ENCODE data around the gene MORN3. TPM values are rescaled to one million over a fixed set of nuclear protein-coding genes. Genes with fewer than 3 reads are reported as not detected.

MORN3 gene
- total and polyA plus RNA-seq, 9 of the 15 experiments (the other 6 are each of a cell fraction or from before 2014, with no cell fraction given) = 0.09 to 0.27 (median 0.20) TPM

GRCh38 chr12:121611306-121611705, 58.1 kb downstream of the MORN3 start (continued):
- no peak for TF ChIP-seq HES1 (IDR thresholded peaks at IDR 0.05; ENCODE audit: low read depth)
- TF ChIP-seq ZNF77 (CRISPR knock-in tag; IDR thresholded peaks at IDR 0.05) = no peak
- no peak for TF ChIP-seq BHLHE40 (IDR thresholded peaks at IDR 0.05; ENCODE audit: low read length)
- no peak for TF ChIP-seq CBX1 (IDR thresholded peaks at IDR 0.05; ENCODE audit: low read depth)
- TF ChIP-seq SMARCA5 (IDR thresholded peaks at IDR 0.05) = no peak
- TF ChIP-seq GABPB1 (CRISPR knock-in tag; IDR thresholded peaks at IDR 0.05) = no peak

GRCh38 chr12:121610239-121611149, 59.0 kb downstream of the MORN3 start:
- intact Hi-C loops (cut with micrococcal nuclease) = no loop called here
- no peaks in the 10 kb centered on the region for H3K79me2 ChIP-seq (ENCODE audit: control insufficient read depth, insufficient read depth, low read length)
- no peak overlapping the region; the same call in 2 of the 3 replicates for H3K27ac ChIP-seq (ENCODE audit: extremely low read depth, low read depth, low read length)
- FAIRE-seq = no peak
- H2AFZ ChIP-seq (ENCODE audit: low read depth, low read length) = peak overlapping the region; percentile 71
- H3K9me1 ChIP-seq (ENCODE audit: control insufficient read depth, insufficient read depth, low read length) = no peaks in the 10 kb centered on the region
- H3K36me3 ChIP-seq (ENCODE audit: control insufficient read depth, insufficient read depth, low read length) = no peaks in the 10 kb centered on the region
- POLR2A ChIA-PET = interaction anchor here (0.6 to 2.4 kb wide), 4 partner anchors 10 to 139 kb away, joined by 3 to 5 read pairs (median 4); no protein-coding TSS in a partner anchor
- ATAC-seq = peak; percentile 33; the same call in 2 of the 3 replicates
- peak in 1 of 4 experiments; percentile 9 for DNase-seq (ENCODE audit: extremely low read depth in 1 of 4, low spot score in 3 of 4)
- no peaks in the 10 kb centered on the region for H4K20me1 ChIP-seq (replicated peaks; ENCODE audit: control insufficient read depth, insufficient read depth, low read length)
- no peak overlapping the region for H3K4me2 ChIP-seq (ENCODE audit: insufficient read depth, low read length)
- no TSS peak for BruUV-seq (replicated peaks)
- peak overlapping the region in 1 of 2 experiments; percentile 40; a peak in 1 of 4 replicates for H3K9ac ChIP-seq (ENCODE audit: insufficient read depth in 1 of 2, low read depth in 2 of 2, low read length in 2 of 2)
- peaks cover 0 to 6% of the 10 kb centered on the region in 2 experiments; a peak in 2 of 5 replicates for H3K4me1 ChIP-seq (replicated peaks in 1 of 2; ENCODE audit: control insufficient read depth in 2 of 2, insufficient read depth in 2 of 2, low read length in 2 of 2)
- H3K27me3 ChIP-seq (ENCODE audit: control insufficient read depth in 2 of 2, insufficient read depth in 2 of 2, low read length in 2 of 2) = no peaks in the 10 kb centered on the region; a peak in 1 of 5 replicates
- 29% methylated on average over 11 of the region's 11 CpGs for WGBS (ENCODE audit: insufficient coverage, low coverage, missing lambda C conversion rate)
- H3K9me3 ChIP-seq (replicated peaks; ENCODE audit: control insufficient read depth, insufficient read depth, low read depth, low read length) = no peaks in the 10 kb centered on the region
- no peak overlapping the region for H3K4me3 ChIP-seq
- CTCF ChIA-PET (ENCODE audit: low intra/inter-chr PET ratio) = interaction anchor here (0.6 kb wide), 1 partner anchor 13 kb away, joined by 3 read pairs; no protein-coding TSS in a partner anchor
- in situ Hi-C loops (cut with MboI) = no loop called here
- no peak for TF ChIP-seq ETV5 (CRISPR knock-in tag; IDR thresholded peaks at IDR 0.05; ENCODE audit: low read depth)
- no peak for TF ChIP-seq ZNF780A (CRISPR knock-in tag; IDR thresholded peaks at IDR 0.05)
- no peak for TF ChIP-seq ZNF699 (CRISPR knock-in tag; IDR thresholded peaks at IDR 0.05; ENCODE audit: insufficient replicate concordance)
- no peak for TF ChIP-seq GMEB1 (CRISPR knock-in tag; IDR thresholded peaks at IDR 0.05)
- peak; percentile 45; the same call in 1 of the 2 replicates for TF ChIP-seq MIER1 (IDR thresholded peaks at IDR 0.05; ENCODE audit: low read depth)
- no peak for TF ChIP-seq RFX5 (IDR thresholded peaks at IDR 0.05; ENCODE audit: low read depth, low read length)
- TF ChIP-seq FOXJ3 (CRISPR knock-in tag; IDR thresholded peaks at IDR 0.05) = no peak
- TF ChIP-seq HMGN3 (IDR thresholded peaks at IDR 0.05; ENCODE audit: borderline replicate concordance, extremely low read depth, insufficient read length, low read depth, low read length) = no peak
- no peak for TF ChIP-seq TCF7L2 (IDR thresholded peaks at IDR 0.05; ENCODE audit: low read depth, low read length)
- TF ChIP-seq ATF7 (IDR thresholded peaks at IDR 0.05) = no peak
- TF ChIP-seq U2AF1 (optimal IDR thresholded peaks at IDR 0.05; ENCODE audit: low read depth, low read length) = no peak
- TF ChIP-seq CC2D1A (IDR thresholded peaks at IDR 0.05) = peak; percentile 20; the same call in 1 of the 2 replicates
- TF ChIP-seq NCOA4 (IDR thresholded peaks at IDR 0.05; ENCODE audit: partially characterized antibody) = peak; percentile 16
- 0 out of 2 replicates have a peak, but pooled peaks have one; percentile 1 for TF ChIP-seq ZNF316 (IDR thresholded peaks at IDR 0.05)
- TF ChIP-seq ZNF212 (CRISPR knock-in tag; IDR thresholded peaks at IDR 0.05) = no peak
